Thymus (tissue), 11 donors: Measurements from ENCODE around the gene PBRM1. TPM values are rescaled to one million over a fixed set of nuclear protein-coding genes. Genes with fewer than 3 reads are reported as not detected.

Source experiments
- DNase-seq, 9 donors: peaks; one replicate each; pipeline ENCODE4 v3.0.0-alpha.2; 2013; ENCODE audit warnings: low spot score in 9 of 9, low read depth in 6 of 9, missing footprints in 1 of 9
- H3K27ac ChIP-seq, 2 donors: one replicate each; pipeline ENCODE4 v1.5.1; 2013; ENCODE audit warnings: control low read depth in 1 of 2, low read depth in 1 of 2, low read length in 1 of 2, mild to moderate bottlenecking in 1 of 2, moderate library complexity in 1 of 2
- H3K27me3 ChIP-seq, 2 donors: one replicate each; pipeline ENCODE4 v1.5.1; 2013; ENCODE audit warnings: low read length in 1 of 2; ENCODE audit not compliant: control insufficient read depth in 2 of 2, insufficient read depth in 1 of 2
- H3K36me3 ChIP-seq, 2 donors: one replicate each; pipeline ENCODE4 v1.5.1; 2013; ENCODE audit warnings: low read length in 1 of 2, mild to moderate bottlenecking in 1 of 2, moderate library complexity in 1 of 2; ENCODE audit not compliant: control insufficient read depth in 2 of 2, insufficient read depth in 2 of 2
- H3K4me1 ChIP-seq, 2 donors: one replicate each; pipeline ENCODE4 v1.5.1; 2013; ENCODE audit warnings: low read length in 2 of 2; ENCODE audit not compliant: control insufficient read depth in 2 of 2, insufficient read depth in 2 of 2
- H3K4me3 ChIP-seq, 2 donors: one replicate each; pipeline ENCODE4 v1.5.1; 2013; ENCODE audit warnings: low read length in 2 of 2, control low read depth in 1 of 2, mild to moderate bottlenecking in 1 of 2
- H3K9me3 ChIP-seq, 2 donors: one replicate each; pipeline ENCODE4 v1.5.1; 2013; ENCODE audit warnings: low read length in 1 of 2, mild to moderate bottlenecking in 1 of 2; ENCODE audit not compliant: control insufficient read depth in 2 of 2, insufficient read depth in 1 of 2
- WGBS: extraction: QIAGEN DNeasy Blood & Tissue Kit; methylation state at CpG from one replicate; pipeline ENCODE4 v1.1.7; 2013; 5-methylcytosine and 5-hydroxymethylcytosine counted together
- polyA plus RNA-seq: library from polyadenylated mRNA; stranded (reverse); fragments of 200-250 nt; gene quantifications from one replicate; pipeline ENCODE4 v1.2.3, GENCODE V29; 2013
- total RNA-seq: library from RNA; stranded (reverse); fragments of 120-200 nt; gene quantifications from one replicate; pipeline ENCODE4 v1.2.4, GENCODE V29; 2013
- donor health status: healthy.

PBRM1 gene
- total and polyA plus RNA-seq, 2 donors = 15.7 to 48.1 TPM

DNA sequence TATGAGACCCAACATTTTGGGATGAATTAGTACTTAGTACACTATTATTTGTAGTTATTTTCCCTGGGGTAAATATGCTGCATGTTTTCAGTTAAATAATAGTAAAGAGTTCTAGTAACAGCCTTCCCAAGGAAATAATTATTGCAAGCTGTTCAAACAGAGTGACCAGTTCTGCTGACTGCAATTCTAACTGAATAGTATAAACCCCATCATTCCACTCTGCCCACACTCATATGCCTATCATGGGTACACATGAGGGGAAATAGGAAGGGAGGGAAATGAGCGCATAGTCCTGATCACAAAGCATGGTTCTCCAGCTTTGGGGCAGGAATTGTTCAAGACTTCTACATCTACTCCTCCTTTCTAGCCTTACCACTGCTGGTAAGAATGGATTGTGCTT lies 130.7 kb downstream of the PBRM1 start:
- Histone ChIP-seq H3K9me3 (no peaks in the 10 kb centered on the region), H3K4me3 (no peak overlapping the region), H3K4me1 (no peaks in the 10 kb centered on the region), H3K27ac (no peak overlapping the region), H3K36me3 (peaks cover 66 to 85% of the 10 kb centered on the region in 2 donors), H3K27me3 (no peaks in the 10 kb centered on the region)
- 98% methylated on average over 1 of the region's 1 CpG for WGBS
- DNase-seq = no peak

DNA sequence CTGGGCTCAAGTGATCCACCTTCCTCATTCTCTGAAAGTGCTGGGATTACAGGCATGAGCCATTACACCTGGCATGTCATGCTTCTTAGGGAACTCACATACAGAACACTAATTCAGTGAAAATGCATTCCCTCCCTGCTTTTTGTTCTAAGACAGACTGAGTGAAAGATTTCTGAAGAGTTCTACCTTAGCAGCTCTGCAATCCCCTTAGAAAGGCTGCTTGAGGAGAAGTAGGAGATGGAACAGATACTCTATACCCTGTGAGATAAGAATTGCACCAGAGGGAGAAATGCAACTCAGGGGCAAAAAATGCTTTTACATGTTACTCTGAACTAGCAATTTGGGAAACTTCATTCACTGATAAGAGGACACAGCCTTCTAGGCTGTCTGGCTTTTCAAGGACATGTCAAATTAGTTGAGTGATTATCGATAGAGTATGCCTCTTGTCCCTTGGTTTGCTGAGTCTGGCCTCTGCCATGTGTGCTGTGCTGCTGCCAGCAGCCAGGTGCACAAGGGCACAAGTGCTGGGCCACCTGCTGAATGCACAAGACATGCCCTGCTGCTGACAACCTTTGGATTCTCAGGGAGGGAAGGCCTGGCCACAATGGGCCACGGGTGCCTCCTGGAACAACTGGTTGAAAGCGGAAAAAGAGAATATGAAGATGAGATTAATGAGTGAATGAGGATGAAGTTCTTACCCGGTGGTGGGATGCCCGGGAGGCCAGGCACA lies 131.5 kb downstream of the PBRM1 start:
- 88% methylated on average over 5 of the region's 5 CpGs for WGBS
- H3K4me3 ChIP-seq = no peak overlapping the region
- no peaks in the 10 kb centered on the region for H3K4me1 ChIP-seq
- H3K9me3 ChIP-seq = no peaks in the 10 kb centered on the region
- peaks cover 66 to 84% of the 10 kb centered on the region in 2 donors for H3K36me3 ChIP-seq
- no peaks in the 10 kb centered on the region for H3K27me3 ChIP-seq
- H3K27ac ChIP-seq = no peak overlapping the region
- DNase-seq = no peak

DNA sequence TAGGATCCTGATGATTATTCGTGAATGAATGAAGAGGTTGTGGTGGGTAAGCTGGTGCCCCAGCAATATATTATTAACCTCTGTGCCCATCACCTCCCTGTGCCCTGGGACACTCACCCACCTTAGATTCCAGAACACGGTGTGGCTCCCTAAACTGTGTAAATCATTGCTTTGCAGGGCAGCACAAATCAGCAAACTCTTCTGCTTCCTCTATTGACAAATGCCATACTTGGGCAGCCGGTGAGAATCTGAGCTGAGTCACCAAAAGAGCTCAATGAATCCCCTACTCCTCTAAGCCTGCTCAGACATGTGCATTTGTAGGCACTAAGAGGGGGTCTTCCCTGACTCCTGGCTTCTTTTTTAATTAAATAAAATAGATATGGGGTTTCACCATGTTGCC lies 133.6 kb downstream of the PBRM1 start:
- no peaks in the 10 kb centered on the region for H3K27me3 ChIP-seq
- no peaks in the 10 kb centered on the region for H3K9me3 ChIP-seq
- no peak overlapping the region for H3K27ac ChIP-seq
- whole genome bisulfite sequencing = over 99% methylated on average over 3 of the region's 3 CpGs
- H3K4me3 ChIP-seq = no peak overlapping the region
- no peaks in the 10 kb centered on the region for H3K4me1 ChIP-seq
- no peak for DNase-seq
- H3K36me3 ChIP-seq = peaks cover 58 to 85% of the 10 kb centered on the region in 2 donors

DNA sequence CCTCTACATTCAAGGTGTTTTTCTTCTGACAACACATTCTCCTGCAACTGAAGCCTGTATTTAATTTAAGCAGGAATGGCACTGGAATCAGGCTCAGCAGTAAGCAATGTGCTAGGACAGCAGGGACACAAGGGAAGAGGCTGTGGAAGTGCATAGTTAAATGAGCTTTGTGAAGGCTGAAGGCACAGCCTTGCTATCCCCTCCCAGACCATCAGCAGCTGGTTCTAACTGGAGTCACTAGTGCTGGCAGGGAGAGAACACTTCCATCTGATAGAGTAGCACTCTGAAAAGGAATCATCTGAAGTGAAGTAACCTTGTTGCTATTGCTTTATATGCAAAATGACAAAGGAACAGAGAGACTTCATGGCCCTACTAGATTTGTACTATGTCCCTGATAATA lies 134.6 kb downstream of the PBRM1 start:
- H3K4me3 ChIP-seq = no peak overlapping the region
- H3K4me1 ChIP-seq = no peaks in the 10 kb centered on the region
- H3K27ac ChIP-seq = no peak overlapping the region
- no peaks in the 10 kb centered on the region for H3K27me3 ChIP-seq
- H3K36me3 ChIP-seq = peaks cover 50 to 80% of the 10 kb centered on the region in 2 donors
- H3K9me3 ChIP-seq = no peaks in the 10 kb centered on the region
- no peak for DNase-seq

DNA sequence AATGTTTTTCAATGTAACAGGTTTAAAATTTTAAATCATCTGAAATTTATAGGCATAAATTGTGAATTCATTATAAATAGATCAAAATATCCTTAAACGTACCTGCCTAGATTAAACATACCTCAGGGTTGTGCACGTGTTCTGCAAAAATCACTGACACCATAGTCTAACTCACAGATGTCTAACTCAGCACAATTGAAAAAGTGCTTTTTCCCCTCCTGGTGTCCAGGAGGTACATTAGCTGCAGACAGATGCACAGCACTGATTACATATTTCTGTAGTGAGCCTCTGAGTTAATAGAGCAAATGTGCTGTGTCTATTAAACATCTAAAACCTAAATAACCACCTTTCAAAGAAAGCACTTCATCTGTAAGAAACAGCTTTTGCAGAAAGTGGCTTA lies 138.6 kb downstream of the PBRM1 start:
- Histone ChIP-seq H3K27me3 (no peaks in the 10 kb centered on the region), H3K27ac (no peak overlapping the region), H3K9me3 (no peaks in the 10 kb centered on the region), H3K36me3 (peaks cover 25 to 63% of the 10 kb centered on the region in 2 donors), H3K4me1 (no peaks in the 10 kb centered on the region), H3K4me3 (no peak overlapping the region)
- WGBS = 94% methylated on average over 2 of the region's 2 CpGs
- DNase-seq = no peak

DNA sequence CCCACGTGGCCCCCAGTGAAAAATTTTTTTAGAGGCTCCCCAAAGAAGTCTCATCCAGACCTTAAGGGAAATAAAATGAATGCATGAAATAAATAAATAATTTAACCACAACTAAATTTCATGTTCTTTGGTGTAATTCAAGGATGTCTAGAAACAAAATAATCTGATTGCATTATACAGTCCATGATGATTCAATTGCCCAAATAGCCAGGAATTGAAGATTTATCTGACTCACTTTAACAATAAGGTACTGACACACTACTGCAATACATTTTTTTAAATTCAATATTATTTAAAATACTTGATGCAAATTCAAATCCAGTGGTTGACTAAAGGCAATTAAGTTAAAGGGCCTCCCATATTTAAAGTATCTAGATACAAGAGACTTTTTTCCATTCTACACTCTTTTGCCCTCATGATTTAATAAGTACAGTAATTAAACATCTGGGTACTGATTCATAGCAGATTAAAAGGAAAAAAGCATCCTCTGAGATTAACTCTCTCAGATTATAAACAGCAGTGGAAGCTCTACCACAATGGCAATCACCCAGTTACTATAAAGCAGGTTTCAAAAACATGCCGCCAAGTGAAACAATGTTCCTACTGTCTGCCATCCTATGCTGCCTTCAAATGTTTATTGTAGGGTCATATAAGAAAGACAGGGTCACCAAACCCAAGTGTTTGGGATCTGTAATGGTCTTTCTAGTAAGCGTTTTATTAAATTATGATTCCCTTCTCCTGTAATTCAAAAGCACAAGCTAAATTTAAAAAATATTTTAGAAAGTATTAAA lies 139.4 kb downstream of the PBRM1 start:
- Histone ChIP-seq H3K4me1 (no peaks in the 10 kb centered on the region), H3K27ac (no peak overlapping the region), H3K27me3 (no peaks in the 10 kb centered on the region), H3K4me3 (no peak overlapping the region), H3K9me3 (no peaks in the 10 kb centered on the region), H3K36me3 (peaks cover 25 to 59% of the 10 kb centered on the region in 2 donors)
- DNase-seq = no peak
- 95% methylated on average over 3 of the region's 3 CpGs for WGBS

DNA sequence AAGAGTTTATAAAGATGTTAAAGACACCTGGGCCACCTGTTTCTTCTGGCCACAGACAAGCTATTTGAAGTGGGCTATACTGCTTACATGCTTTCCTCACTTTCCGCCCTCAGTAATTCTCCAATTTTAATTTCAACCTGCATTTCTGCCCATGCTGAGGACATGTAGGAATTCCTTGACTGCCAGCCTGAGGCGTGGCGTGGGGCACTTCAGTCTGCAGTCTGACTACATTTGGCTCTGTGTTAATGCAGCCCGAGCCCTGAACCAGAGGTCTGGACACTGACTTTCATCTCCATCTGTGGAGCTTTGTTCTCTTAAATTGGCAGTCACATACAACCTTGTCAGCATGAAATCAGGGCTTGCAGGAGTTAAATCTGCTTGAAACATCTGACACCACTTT lies 140.8 kb downstream of the PBRM1 start:
- 99% methylated on average over 4 of the region's 4 CpGs for WGBS
- no peaks in the 10 kb centered on the region for H3K4me1 ChIP-seq
- no peak overlapping the region for H3K27ac ChIP-seq
- no peaks in the 10 kb centered on the region for H3K27me3 ChIP-seq
- DNase-seq = no peak
- no peaks in the 10 kb centered on the region for H3K9me3 ChIP-seq
- peaks cover 17 to 53% of the 10 kb centered on the region in 2 donors for H3K36me3 ChIP-seq
- H3K4me3 ChIP-seq = no peak overlapping the region

DNA sequence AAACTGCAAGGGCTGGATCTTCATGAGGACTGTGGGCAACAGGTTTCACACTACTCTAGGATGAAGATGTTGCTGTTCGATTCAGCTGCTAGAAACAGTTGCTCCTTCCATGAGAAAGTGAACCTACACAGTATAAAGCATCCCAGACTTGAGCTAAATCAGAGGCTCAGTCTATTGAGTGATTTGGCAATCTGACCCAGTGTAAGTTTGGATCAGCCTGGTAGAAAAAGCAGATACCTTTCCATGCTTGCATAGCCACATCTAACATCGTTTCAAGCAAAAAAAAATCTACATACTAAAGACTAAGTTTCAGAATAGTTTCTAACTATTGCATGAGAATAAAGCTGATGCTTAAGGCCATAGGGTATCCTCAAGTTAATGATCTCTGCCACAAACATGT lies 144.7 kb downstream of the PBRM1 start:
- no peak for DNase-seq
- no peak overlapping the region for H3K4me3 ChIP-seq
- no peak overlapping the region for H3K27ac ChIP-seq
- H3K36me3 ChIP-seq = peaks cover 3 to 24% of the 10 kb centered on the region in 2 donors
- 93% methylated on average over 2 of the region's 2 CpGs for WGBS
- H3K4me1 ChIP-seq = peaks cover 18 to 24% of the 10 kb centered on the region in 2 donors
- no peaks in the 10 kb centered on the region for H3K27me3 ChIP-seq
- no peaks in the 10 kb centered on the region for H3K9me3 ChIP-seq

DNA sequence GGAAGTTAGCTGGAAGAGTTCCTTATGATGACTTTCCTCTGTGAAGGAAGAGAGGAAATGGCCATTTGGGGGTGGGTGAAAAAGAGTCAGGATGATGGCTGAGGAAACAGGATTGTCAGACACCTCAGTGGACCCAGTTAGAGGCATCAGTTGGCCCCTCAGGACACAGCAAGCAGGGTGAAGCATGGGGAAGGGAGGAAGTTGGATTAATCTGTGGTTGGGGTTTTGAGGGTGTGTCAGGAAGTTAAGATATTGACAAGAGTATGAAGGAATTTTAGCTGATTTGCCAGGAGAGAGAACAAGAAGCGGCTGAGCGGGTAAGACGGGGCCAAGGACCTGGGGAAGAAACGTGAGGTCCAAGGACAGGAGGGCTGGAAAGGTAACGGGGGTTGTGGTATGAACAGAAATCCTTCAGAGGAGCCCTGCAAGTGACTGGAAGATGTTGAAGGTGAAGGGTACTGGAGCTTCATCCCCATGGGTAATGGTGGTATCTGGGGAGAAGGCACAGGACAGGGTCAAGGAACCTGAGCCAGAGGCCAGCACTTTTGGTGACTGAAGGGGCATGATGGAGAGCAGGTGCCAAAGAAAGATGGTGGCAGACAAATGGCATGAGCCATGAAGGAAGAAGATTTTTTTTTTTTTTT lies 146.6 kb downstream of the PBRM1 start:
- whole genome bisulfite sequencing = 98% methylated on average over 5 of the region's 5 CpGs
- no peak overlapping the region for H3K27ac ChIP-seq
- H3K4me1 ChIP-seq = peaks cover 21 to 33% of the 10 kb centered on the region in 2 donors

More for the DNA sequence above, 146.6 kb downstream of the PBRM1 start:
- DNase-seq = no peak
- Histone ChIP-seq H3K27me3 (peaks cover 0 to 6% of the 10 kb centered on the region in 2 donors), H3K4me3 (no peak overlapping the region), H3K9me3 (no peaks in the 10 kb centered on the region), H3K36me3 (peaks cover 3 to 12% of the 10 kb centered on the region in 2 donors)
